ENCODE data around the gene PARD6G.
"Not testable (repeated sequence)": the region's sequence is repeated elsewhere in the genome, so short reads cannot be mapped to it uniquely, and the experiment has no call there.

Gene PARD6G

DNA sequence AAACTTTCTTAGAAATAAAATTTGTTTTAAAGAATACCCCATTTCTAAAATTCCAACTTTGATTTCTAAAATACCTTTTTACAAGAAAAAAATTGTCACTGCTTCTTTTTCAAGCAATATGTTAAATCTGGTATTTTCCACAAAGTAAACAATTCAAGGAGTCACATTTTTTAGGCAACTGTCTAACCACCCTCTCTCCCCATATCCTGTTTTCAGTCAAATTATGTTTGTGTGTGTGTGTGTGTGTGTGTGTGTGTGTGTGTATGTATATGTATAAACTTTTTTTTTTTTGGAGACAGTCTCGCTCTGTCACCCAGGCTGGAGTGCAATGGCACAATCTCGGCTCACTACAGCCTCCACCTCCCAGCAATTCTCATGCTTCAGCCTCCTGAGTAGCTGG lies 79.0 kb downstream of the PARD6G start:
- Histone ChIP-seq H3K4me1 (peaks cover 0 to 6% (median 0%) of the 10 kb centered on the region in 4 donors), H3K9me3 (peaks cover 0 to 17% (median 0%) of the 10 kb centered on the region in 3 donors), H3K27ac (no peak overlapping the region), H3K4me3 (no peak overlapping the region), H3K36me3 (no peaks in the 10 kb centered on the region), H3K27me3 (no peaks in the 10 kb centered on the region)
- intact Hi-C loops (cut with DNase I; ENCODE audit: low total_unique reads), result no loop called here
- DNase-seq, result no peak
- TF ChIP-seq, protein P1, sequence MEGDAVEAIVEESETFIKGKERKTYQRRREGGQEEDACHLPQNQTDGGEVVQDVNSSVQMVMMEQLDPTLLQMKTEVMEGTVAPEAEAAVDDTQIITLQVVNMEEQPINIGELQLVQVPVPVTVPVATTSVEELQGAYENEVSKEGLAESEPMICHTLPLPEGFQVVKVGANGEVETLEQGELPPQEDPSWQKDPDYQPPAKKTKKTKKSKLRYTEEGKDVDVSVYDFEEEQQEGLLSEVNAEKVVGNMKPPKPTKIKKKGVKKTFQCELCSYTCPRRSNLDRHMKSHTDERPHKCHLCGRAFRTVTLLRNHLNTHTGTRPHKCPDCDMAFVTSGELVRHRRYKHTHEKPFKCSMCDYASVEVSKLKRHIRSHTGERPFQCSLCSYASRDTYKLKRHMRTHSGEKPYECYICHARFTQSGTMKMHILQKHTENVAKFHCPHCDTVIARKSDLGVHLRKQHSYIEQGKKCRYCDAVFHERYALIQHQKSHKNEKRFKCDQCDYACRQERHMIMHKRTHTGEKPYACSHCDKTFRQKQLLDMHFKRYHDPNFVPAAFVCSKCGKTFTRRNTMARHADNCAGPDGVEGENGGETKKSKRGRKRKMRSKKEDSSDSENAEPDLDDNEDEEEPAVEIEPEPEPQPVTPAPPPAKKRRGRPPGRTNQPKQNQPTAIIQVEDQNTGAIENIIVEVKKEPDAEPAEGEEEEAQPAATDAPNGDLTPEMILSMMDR (IDR thresholded peaks at IDR 0.05), result no peak

DNA sequence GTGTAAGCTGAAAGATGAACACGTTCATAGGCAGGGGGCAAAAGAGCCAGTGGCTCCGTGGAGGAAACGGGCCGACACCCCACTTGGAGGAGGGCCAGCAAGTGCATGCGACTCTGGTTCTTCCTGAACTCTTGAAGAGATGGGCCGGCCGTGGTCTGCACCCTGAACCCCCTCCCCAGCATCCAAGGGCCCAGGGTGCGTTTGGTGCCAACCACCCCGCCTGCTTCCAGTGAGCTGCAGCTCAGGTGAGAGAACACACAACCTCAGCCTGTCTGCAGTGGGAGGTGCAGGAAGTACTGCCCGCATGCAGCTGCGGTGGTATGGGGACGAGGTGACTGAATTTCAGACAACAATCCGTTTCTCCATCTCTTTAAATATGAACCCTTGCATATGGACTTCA lies 79.4 kb downstream of the PARD6G start:
- H3K27me3 ChIP-seq, result no peaks in the 10 kb centered on the region
- H3K4me1 ChIP-seq, result peaks cover 0 to 6% (median 0%) of the 10 kb centered on the region in 4 donors
- TF ChIP-seq, protein P1 (IDR thresholded peaks at IDR 0.05), result no peak
- peaks cover 0 to 17% (median 0%) of the 10 kb centered on the region in 3 donors for H3K9me3 ChIP-seq
- intact Hi-C loops (cut with DNase I; ENCODE audit: low total_unique reads), result no loop called here
- H3K36me3 ChIP-seq, result no peaks in the 10 kb centered on the region
- DNase-seq, result no peak
- H3K4me3 ChIP-seq, result no peak overlapping the region
- no peak overlapping the region for H3K27ac ChIP-seq

DNA sequence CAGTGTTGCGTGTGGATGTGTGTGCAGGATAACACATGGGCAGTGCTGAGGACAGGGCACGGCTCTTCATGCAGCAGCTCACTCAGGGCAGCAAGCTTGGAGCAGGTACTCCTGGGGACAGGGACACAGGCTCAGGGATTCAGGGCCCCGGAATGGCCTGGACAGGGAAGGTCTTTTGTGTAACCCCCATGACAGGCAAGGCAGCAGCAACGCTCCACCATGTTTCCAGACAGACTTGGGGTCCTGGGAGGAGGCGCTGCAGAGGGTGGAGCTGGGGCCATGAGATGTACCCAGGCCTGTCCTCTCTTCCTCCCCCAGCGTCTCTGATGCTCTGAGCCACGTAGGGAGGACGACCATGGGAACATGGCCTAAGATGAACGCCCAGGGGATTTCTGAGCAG lies 80.0 kb downstream of the PARD6G start:
- intact Hi-C loops (cut with DNase I; ENCODE audit: low total_unique reads), result no loop called here
- peaks cover 0 to 6% (median 0%) of the 10 kb centered on the region in 3 donors for H3K36me3 ChIP-seq
- H3K27ac ChIP-seq, result no peak overlapping the region
- H3K9me3 ChIP-seq, result peaks cover 0 to 17% (median 0%) of the 10 kb centered on the region in 3 donors
- TF ChIP-seq, protein P1 (IDR thresholded peaks at IDR 0.05), result no peak
- no peak for DNase-seq
- H3K27me3 ChIP-seq, result no peaks in the 10 kb centered on the region
- peaks cover 0 to 6% (median 0%) of the 10 kb centered on the region in 4 donors for H3K4me1 ChIP-seq
- H3K4me3 ChIP-seq, result no peak overlapping the region

DNA sequence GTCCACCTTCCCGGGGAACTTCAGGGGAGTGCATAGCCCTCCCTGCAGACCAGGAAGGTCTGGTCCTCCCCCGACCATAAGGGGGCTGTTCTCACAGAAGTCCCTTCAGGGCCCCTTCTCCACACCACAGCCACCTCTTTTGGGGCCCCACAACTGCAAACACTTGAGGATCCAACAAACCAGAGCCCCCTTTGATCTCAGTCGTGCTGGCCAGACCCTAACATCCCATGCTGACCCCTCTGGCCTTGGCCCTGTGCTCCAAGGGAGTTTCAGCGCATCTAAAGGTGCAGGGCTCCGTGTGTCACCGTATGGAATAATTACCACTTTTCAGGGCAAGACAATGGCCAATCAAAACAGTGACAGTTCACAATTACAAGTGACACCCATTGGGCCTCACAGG lies 80.6 kb downstream of the PARD6G start:
- Histone ChIP-seq H3K27ac (no peak overlapping the region), H3K4me1 (peaks cover 0 to 6% (median 0%) of the 10 kb centered on the region in 4 donors), H3K36me3 (peaks cover 0 to 7% (median 0%) of the 10 kb centered on the region in 3 donors), H3K9me3 (peaks cover 0 to 17% (median 0%) of the 10 kb centered on the region in 3 donors), H3K27me3 (no peaks in the 10 kb centered on the region), H3K4me3 (no peak overlapping the region)
- DNase-seq, result no peak
- intact Hi-C loops (cut with DNase I; ENCODE audit: low total_unique reads), result no loop called here
- TF ChIP-seq, protein P1 (IDR thresholded peaks at IDR 0.05), result no peak

DNA sequence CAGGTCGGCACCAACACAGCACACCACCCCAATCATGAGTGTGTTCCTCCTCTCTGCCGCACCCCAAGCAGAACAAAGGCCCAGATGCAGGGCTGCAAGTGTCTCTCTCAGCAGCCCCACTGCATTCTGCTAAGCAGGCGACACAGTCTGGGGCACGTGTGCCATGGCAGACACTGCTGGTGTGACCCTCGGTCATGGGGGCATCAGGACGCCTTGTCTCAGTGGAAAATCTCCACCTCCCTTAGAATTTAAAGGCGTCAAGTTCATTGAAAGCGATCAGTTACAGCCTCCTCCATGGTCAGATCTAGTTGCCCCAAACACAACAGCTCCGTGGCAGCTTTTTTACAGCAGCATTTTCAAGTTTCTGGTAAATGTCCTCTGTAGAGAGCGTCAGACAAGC lies 81.1 kb downstream of the PARD6G start:
- Histone ChIP-seq H3K36me3 (peaks cover 0 to 7% (median 0%) of the 10 kb centered on the region in 3 donors), H3K27ac (no peak overlapping the region), H3K4me1 (peaks cover 0 to 3% (median 0%) of the 10 kb centered on the region in 4 donors), H3K27me3 (no peaks in the 10 kb centered on the region), H3K9me3 (peaks cover 0 to 17% (median 0%) of the 10 kb centered on the region in 3 donors), H3K4me3 (no peak overlapping the region)
- DNase-seq, result no peak
- TF ChIP-seq, protein P1 (IDR thresholded peaks at IDR 0.05), result no peak
- intact Hi-C loops (cut with DNase I; ENCODE audit: low total_unique reads), result no loop called here

DNA sequence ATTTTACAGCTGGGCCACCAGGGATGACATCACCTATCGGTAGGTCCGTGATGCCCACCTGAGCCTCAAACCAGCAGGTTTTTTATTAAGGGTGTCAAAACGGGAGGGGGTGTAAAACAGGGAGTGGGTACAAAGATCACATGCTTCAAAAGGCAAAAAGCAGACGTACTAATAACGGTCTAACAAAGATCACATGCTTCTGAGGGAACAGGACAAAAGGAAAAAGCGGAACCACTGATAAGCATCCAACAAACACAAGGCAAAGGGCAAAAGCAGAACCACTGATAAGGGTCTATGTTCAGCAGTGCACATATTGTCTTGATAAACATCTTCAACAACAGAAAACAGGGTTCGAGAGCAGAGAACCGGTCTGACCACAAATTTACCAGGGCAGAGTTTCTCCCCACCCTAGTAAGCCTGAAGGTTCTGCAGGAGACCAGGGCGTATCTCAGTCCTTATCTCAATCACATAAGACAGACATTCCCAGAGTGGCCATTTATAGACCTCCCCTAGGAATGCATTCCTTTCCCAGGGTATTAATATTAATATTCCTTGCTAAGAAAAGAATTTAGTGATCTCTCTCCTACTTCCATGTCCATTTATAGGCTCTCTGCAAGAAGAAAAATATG lies 82.5 kb downstream of the PARD6G start:
- DNase-seq; H3K4me1 ChIP-seq; H3K36me3 ChIP-seq; intact Hi-C loops (cut with DNase I; ENCODE audit: low total_unique reads); H3K27ac ChIP-seq; H3K4me3 ChIP-seq; H3K27me3 ChIP-seq: not testable (repeated sequence)
- H3K9me3 ChIP-seq, result peaks cover 0 to 17% (median 0%) of the 10 kb centered on the region in 3 donors

Data from tibial artery (tissue), 4 donors.